Liver (tissue), 3 donors: ENCODE results near the gene ABHD10.

Experiments used
- EGR1 ChIP-seq, 2 donors: IDR thresholded peaks; 2 replicates each; pipeline ENCODE4 v1.6.1; 2016 to 2018; ENCODE audit warnings: antibody characterized with exemption in 2 of 2, low read depth in 2 of 2
- TF ChIP-seq, protein P1 (sequence below): fragments of 150-350 bp; IDR thresholded peaks from 2 replicates; pipeline ENCODE4 v1.5.1; 2017; ENCODE audit warnings: improper control_type of control experiment, low read depth, low read length; ENCODE audit not compliant: missing input control
- donor health status: healthy.
- donor health status: healthy.

DNA sequence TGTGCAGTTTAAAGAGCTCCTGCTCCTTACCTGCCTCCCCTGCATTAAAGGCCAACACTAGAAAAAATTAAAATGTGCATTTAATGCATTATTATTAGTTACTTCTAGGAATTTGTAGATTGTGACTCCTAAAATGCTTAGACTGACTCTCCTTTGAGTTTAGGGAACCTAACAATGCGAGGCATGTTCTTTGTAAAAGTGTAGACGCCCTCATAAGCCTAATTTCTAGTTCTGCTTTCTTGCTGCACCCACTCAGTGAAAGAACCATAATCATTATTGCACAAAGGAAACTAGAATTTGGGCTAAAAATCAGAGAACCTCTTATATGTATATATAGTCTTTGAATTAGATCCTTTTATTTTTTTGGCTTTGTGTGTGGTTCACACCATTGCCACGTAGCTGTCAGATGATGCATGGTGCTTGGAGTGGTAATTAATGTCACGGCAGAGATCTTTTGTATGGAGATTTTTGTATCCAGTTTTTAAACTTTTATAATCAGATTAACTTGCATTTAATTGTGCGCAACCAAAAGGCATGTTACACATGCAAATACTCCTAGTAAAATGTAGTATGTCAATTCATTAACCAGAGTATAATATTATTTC lies 710 bp downstream of the ABHD10 start:
- TF ChIP-seq, protein P1, sequence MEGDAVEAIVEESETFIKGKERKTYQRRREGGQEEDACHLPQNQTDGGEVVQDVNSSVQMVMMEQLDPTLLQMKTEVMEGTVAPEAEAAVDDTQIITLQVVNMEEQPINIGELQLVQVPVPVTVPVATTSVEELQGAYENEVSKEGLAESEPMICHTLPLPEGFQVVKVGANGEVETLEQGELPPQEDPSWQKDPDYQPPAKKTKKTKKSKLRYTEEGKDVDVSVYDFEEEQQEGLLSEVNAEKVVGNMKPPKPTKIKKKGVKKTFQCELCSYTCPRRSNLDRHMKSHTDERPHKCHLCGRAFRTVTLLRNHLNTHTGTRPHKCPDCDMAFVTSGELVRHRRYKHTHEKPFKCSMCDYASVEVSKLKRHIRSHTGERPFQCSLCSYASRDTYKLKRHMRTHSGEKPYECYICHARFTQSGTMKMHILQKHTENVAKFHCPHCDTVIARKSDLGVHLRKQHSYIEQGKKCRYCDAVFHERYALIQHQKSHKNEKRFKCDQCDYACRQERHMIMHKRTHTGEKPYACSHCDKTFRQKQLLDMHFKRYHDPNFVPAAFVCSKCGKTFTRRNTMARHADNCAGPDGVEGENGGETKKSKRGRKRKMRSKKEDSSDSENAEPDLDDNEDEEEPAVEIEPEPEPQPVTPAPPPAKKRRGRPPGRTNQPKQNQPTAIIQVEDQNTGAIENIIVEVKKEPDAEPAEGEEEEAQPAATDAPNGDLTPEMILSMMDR: no peak
- TF ChIP-seq EGR1 (IDR thresholded peaks at IDR 0.05; ENCODE audit: low read depth in 2 of 2): no peak
